ENCODE measurements around the gene UROC1.

DNA sequence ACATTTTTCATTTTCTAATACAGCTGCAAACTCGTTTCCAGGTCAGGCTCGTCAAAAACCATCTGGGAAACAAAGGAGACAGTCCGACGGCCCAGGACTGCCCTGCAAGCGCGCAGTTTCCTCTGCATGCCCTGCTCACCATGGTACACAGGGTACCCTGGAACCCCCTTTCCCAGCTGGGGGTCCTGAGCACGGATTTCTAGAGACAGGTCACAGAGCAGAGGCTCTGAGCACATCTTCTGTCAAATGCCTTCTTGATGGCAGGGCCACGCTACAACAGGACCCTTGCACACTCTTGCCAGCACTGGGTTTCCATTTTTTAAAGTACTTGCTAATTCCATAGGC, 50.0 kb downstream of the UROC1 start:
- TF ChIP-seq TAF1 (IDR thresholded peaks at IDR 0.05; ENCODE audit: borderline replicate concordance, low read depth, low read length) (no peak), POLR2AphosphoS5 (IDR thresholded peaks at IDR 0.05; ENCODE audit: low read depth, low read length) (no peak), EP300 (IDR thresholded peaks at IDR 0.05; ENCODE audit: borderline replicate concordance in 1 of 2, low read depth in 1 of 2, low read length in 1 of 2) (no peak), MXI1 (IDR thresholded peaks at IDR 0.05; ENCODE audit: low read depth, low read length) (no peak), SMC3 (IDR thresholded peaks at IDR 0.05; ENCODE audit: low read depth, low read length) (no peak), TCF12 (IDR thresholded peaks at IDR 0.05) (no peak), EZH2phosphoT487 (IDR thresholded peaks at IDR 0.05; ENCODE audit: borderline replicate concordance, low read depth) (no peak), ZBTB33 (IDR thresholded peaks at IDR 0.05; ENCODE audit: borderline replicate concordance, low read depth) (no peak), NRF1 (IDR thresholded peaks at IDR 0.05; ENCODE audit: low read depth, low read length) (no peak), PBX3 (IDR thresholded peaks at IDR 0.05) (no peak), USF2 (IDR thresholded peaks at IDR 0.05; ENCODE audit: borderline replicate concordance, low read depth, low read length) (no peak), GABPA (IDR thresholded peaks at IDR 0.05; ENCODE audit: low read depth) (no peak)
- TF ChIP-seq, protein P1, sequence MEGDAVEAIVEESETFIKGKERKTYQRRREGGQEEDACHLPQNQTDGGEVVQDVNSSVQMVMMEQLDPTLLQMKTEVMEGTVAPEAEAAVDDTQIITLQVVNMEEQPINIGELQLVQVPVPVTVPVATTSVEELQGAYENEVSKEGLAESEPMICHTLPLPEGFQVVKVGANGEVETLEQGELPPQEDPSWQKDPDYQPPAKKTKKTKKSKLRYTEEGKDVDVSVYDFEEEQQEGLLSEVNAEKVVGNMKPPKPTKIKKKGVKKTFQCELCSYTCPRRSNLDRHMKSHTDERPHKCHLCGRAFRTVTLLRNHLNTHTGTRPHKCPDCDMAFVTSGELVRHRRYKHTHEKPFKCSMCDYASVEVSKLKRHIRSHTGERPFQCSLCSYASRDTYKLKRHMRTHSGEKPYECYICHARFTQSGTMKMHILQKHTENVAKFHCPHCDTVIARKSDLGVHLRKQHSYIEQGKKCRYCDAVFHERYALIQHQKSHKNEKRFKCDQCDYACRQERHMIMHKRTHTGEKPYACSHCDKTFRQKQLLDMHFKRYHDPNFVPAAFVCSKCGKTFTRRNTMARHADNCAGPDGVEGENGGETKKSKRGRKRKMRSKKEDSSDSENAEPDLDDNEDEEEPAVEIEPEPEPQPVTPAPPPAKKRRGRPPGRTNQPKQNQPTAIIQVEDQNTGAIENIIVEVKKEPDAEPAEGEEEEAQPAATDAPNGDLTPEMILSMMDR (IDR thresholded peaks at IDR 0.05): no peak
- TF ChIP-seq, protein P2, sequence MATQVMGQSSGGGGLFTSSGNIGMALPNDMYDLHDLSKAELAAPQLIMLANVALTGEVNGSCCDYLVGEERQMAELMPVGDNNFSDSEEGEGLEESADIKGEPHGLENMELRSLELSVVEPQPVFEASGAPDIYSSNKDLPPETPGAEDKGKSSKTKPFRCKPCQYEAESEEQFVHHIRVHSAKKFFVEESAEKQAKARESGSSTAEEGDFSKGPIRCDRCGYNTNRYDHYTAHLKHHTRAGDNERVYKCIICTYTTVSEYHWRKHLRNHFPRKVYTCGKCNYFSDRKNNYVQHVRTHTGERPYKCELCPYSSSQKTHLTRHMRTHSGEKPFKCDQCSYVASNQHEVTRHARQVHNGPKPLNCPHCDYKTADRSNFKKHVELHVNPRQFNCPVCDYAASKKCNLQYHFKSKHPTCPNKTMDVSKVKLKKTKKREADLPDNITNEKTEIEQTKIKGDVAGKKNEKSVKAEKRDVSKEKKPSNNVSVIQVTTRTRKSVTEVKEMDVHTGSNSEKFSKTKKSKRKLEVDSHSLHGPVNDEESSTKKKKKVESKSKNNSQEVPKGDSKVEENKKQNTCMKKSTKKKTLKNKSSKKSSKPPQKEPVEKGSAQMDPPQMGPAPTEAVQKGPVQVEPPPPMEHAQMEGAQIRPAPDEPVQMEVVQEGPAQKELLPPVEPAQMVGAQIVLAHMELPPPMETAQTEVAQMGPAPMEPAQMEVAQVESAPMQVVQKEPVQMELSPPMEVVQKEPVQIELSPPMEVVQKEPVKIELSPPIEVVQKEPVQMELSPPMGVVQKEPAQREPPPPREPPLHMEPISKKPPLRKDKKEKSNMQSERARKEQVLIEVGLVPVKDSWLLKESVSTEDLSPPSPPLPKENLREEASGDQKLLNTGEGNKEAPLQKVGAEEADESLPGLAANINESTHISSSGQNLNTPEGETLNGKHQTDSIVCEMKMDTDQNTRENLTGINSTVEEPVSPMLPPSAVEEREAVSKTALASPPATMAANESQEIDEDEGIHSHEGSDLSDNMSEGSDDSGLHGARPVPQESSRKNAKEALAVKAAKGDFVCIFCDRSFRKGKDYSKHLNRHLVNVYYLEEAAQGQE (IDR thresholded peaks at IDR 0.05; ENCODE audit: low read depth, low read length): no peak
